Measurements from ENCODE around the gene SYT1.

GRCh38 chr12:79360286-79360685, 495.7 kb downstream of the SYT1 start:
- TF ChIP-seq, protein P1, sequence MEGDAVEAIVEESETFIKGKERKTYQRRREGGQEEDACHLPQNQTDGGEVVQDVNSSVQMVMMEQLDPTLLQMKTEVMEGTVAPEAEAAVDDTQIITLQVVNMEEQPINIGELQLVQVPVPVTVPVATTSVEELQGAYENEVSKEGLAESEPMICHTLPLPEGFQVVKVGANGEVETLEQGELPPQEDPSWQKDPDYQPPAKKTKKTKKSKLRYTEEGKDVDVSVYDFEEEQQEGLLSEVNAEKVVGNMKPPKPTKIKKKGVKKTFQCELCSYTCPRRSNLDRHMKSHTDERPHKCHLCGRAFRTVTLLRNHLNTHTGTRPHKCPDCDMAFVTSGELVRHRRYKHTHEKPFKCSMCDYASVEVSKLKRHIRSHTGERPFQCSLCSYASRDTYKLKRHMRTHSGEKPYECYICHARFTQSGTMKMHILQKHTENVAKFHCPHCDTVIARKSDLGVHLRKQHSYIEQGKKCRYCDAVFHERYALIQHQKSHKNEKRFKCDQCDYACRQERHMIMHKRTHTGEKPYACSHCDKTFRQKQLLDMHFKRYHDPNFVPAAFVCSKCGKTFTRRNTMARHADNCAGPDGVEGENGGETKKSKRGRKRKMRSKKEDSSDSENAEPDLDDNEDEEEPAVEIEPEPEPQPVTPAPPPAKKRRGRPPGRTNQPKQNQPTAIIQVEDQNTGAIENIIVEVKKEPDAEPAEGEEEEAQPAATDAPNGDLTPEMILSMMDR (IDR thresholded peaks at IDR 0.05; ENCODE audit: insufficient read depth, low read length) = no peak
- TF ChIP-seq POLR2AphosphoS5 (IDR thresholded peaks at IDR 0.05; ENCODE audit: low read depth) = no peak
- no peak for TF ChIP-seq GABPA (IDR thresholded peaks at IDR 0.05; ENCODE audit: low read depth)
- TF ChIP-seq, protein P2, sequence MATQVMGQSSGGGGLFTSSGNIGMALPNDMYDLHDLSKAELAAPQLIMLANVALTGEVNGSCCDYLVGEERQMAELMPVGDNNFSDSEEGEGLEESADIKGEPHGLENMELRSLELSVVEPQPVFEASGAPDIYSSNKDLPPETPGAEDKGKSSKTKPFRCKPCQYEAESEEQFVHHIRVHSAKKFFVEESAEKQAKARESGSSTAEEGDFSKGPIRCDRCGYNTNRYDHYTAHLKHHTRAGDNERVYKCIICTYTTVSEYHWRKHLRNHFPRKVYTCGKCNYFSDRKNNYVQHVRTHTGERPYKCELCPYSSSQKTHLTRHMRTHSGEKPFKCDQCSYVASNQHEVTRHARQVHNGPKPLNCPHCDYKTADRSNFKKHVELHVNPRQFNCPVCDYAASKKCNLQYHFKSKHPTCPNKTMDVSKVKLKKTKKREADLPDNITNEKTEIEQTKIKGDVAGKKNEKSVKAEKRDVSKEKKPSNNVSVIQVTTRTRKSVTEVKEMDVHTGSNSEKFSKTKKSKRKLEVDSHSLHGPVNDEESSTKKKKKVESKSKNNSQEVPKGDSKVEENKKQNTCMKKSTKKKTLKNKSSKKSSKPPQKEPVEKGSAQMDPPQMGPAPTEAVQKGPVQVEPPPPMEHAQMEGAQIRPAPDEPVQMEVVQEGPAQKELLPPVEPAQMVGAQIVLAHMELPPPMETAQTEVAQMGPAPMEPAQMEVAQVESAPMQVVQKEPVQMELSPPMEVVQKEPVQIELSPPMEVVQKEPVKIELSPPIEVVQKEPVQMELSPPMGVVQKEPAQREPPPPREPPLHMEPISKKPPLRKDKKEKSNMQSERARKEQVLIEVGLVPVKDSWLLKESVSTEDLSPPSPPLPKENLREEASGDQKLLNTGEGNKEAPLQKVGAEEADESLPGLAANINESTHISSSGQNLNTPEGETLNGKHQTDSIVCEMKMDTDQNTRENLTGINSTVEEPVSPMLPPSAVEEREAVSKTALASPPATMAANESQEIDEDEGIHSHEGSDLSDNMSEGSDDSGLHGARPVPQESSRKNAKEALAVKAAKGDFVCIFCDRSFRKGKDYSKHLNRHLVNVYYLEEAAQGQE (IDR thresholded peaks at IDR 0.05; ENCODE audit: insufficient replicate concordance, low read depth) = no peak
